ENCODE measurements around the gene EZR.

The EZR gene

GRCh38 chr6:158762787-158763433 lies 56.3 kb downstream of the EZR start:
- Histone ChIP-seq H3K36me3 (ENCODE audit: control insufficient read depth in 5 of 5, insufficient read depth in 5 of 5, low read length in 5 of 5) (peaks cover 3 to 52% (median 36%) of the 10 kb centered on the region in 5 donors), H3K4me3 (ENCODE audit: low read depth in 1 of 5, low read length in 5 of 5) (no peak overlapping the region), H3K27me3 (ENCODE audit: control insufficient read depth in 5 of 5, insufficient read depth in 4 of 5, low read length in 5 of 5) (no peaks in the 10 kb centered on the region), H3K4me1 (ENCODE audit: control insufficient read depth in 5 of 5, insufficient read depth in 5 of 5, low read length in 5 of 5) (peaks cover 0 to 6% (median 4%) of the 10 kb centered on the region in 5 donors), H3K27ac (ENCODE audit: low read depth, low read length) (no peak overlapping the region), H3K9ac (ENCODE audit: low read length in 5 of 5) (no peak overlapping the region), H3K9me3 (ENCODE audit: control insufficient read depth in 5 of 5, low read length in 5 of 5) (no peaks in the 10 kb centered on the region)

GRCh38 chr6:158761746-158762145 lies 57.4 kb downstream of the EZR start:
- H3K27me3 ChIP-seq (ENCODE audit: control insufficient read depth in 5 of 5, insufficient read depth in 4 of 5, low read length in 5 of 5): no peaks in the 10 kb centered on the region
- H3K4me3 ChIP-seq (ENCODE audit: low read depth in 1 of 5, low read length in 5 of 5): no peak overlapping the region
- no peak overlapping the region for H3K9ac ChIP-seq (ENCODE audit: low read length in 5 of 5)
- H3K9me3 ChIP-seq (ENCODE audit: control insufficient read depth in 5 of 5, low read length in 5 of 5): no peaks in the 10 kb centered on the region
- H3K27ac ChIP-seq (ENCODE audit: low read depth, low read length): no peak overlapping the region
- peaks cover 3 to 44% (median 25%) of the 10 kb centered on the region in 5 donors for H3K36me3 ChIP-seq (ENCODE audit: control insufficient read depth in 5 of 5, insufficient read depth in 5 of 5, low read length in 5 of 5)
- H3K4me1 ChIP-seq (ENCODE audit: control insufficient read depth in 5 of 5, insufficient read depth in 5 of 5, low read length in 5 of 5): peaks cover 0 to 4% (median 1%) of the 10 kb centered on the region in 5 donors

- Histone ChIP-seq H3K4me1 (ENCODE audit: control insufficient read depth in 5 of 5, insufficient read depth in 5 of 5, low read length in 5 of 5) (no peaks in the 10 kb centered on the region), H3K27me3 (ENCODE audit: control insufficient read depth in 5 of 5, insufficient read depth in 4 of 5, low read length in 5 of 5) (no peaks in the 10 kb centered on the region), H3K27ac (ENCODE audit: low read depth, low read length) (no peak overlapping the region), H3K9ac (ENCODE audit: low read length in 5 of 5) (no peak overlapping the region), H3K36me3 (ENCODE audit: control insufficient read depth in 5 of 5, insufficient read depth in 5 of 5, low read length in 5 of 5) (peaks cover 3 to 35% (median 22%) of the 10 kb centered on the region in 5 donors), H3K9me3 (ENCODE audit: control insufficient read depth in 5 of 5, low read length in 5 of 5) (no peaks in the 10 kb centered on the region), H3K4me3 (ENCODE audit: low read depth in 1 of 5, low read length in 5 of 5) (no peak overlapping the region)
Observed at GRCh38 chr6:158760618-158761250, 58.4 kb downstream of the EZR start.

- Histone ChIP-seq H3K27ac (ENCODE audit: low read depth, low read length) (no peak overlapping the region), H3K4me3 (ENCODE audit: low read depth in 1 of 5, low read length in 5 of 5) (no peak overlapping the region), H3K36me3 (ENCODE audit: control insufficient read depth in 5 of 5, insufficient read depth in 5 of 5, low read length in 5 of 5) (peaks cover 3 to 34% (median 21%) of the 10 kb centered on the region in 5 donors)
Observed at GRCh38 chr6:158759966-158760617, 59.1 kb downstream of the EZR start.

GRCh38 chr6:158758941-158759479 lies 60.2 kb downstream of the EZR start:
- no peaks in the 10 kb centered on the region for H3K9me3 ChIP-seq (ENCODE audit: control insufficient read depth in 5 of 5, low read length in 5 of 5)
- no peak overlapping the region for H3K27ac ChIP-seq (ENCODE audit: low read depth, low read length)
- no peaks in the 10 kb centered on the region for H3K27me3 ChIP-seq (ENCODE audit: control insufficient read depth in 5 of 5, insufficient read depth in 4 of 5, low read length in 5 of 5)
- H3K4me3 ChIP-seq (ENCODE audit: low read depth in 1 of 5, low read length in 5 of 5): no peak overlapping the region
- no peaks in the 10 kb centered on the region for H3K4me1 ChIP-seq (ENCODE audit: control insufficient read depth in 5 of 5, insufficient read depth in 5 of 5, low read length in 5 of 5)
- no peak overlapping the region for H3K9ac ChIP-seq (ENCODE audit: low read length in 5 of 5)
- peaks cover 3 to 24% (median 12%) of the 10 kb centered on the region in 5 donors for H3K36me3 ChIP-seq (ENCODE audit: control insufficient read depth in 5 of 5, insufficient read depth in 5 of 5, low read length in 5 of 5)

More at GRCh38 chr6:158759966-158760617, 59.1 kb downstream of the EZR start:
- Histone ChIP-seq H3K4me1 (ENCODE audit: control insufficient read depth in 5 of 5, insufficient read depth in 5 of 5, low read length in 5 of 5) (no peaks in the 10 kb centered on the region), H3K9ac (ENCODE audit: low read length in 5 of 5) (no peak overlapping the region), H3K9me3 (ENCODE audit: control insufficient read depth in 5 of 5, low read length in 5 of 5) (no peaks in the 10 kb centered on the region), H3K27me3 (ENCODE audit: control insufficient read depth in 5 of 5, insufficient read depth in 4 of 5, low read length in 5 of 5) (no peaks in the 10 kb centered on the region)

- Histone ChIP-seq H3K9ac (ENCODE audit: low read length in 5 of 5) (no peak overlapping the region), H3K9me3 (ENCODE audit: control insufficient read depth in 5 of 5, low read length in 5 of 5) (no peaks in the 10 kb centered on the region), H3K27ac (ENCODE audit: low read depth, low read length) (no peak overlapping the region), H3K4me3 (ENCODE audit: low read depth in 1 of 5, low read length in 5 of 5) (no peak overlapping the region), H3K27me3 (ENCODE audit: control insufficient read depth in 5 of 5, insufficient read depth in 4 of 5, low read length in 5 of 5) (no peaks in the 10 kb centered on the region), H3K4me1 (ENCODE audit: control insufficient read depth in 5 of 5, insufficient read depth in 5 of 5, low read length in 5 of 5) (no peaks in the 10 kb centered on the region), H3K36me3 (ENCODE audit: control insufficient read depth in 5 of 5, insufficient read depth in 5 of 5, low read length in 5 of 5) (peaks cover 3 to 23% (median 12%) of the 10 kb centered on the region in 5 donors)
Observed at GRCh38 chr6:158758451-158758860, 60.7 kb downstream of the EZR start.

- Histone ChIP-seq H3K9me3 (ENCODE audit: control insufficient read depth in 5 of 5, low read length in 5 of 5) (no peaks in the 10 kb centered on the region), H3K27ac (ENCODE audit: low read depth, low read length) (no peak overlapping the region), H3K4me1 (ENCODE audit: control insufficient read depth in 5 of 5, insufficient read depth in 5 of 5, low read length in 5 of 5) (no peaks in the 10 kb centered on the region), H3K36me3 (ENCODE audit: control insufficient read depth in 5 of 5, insufficient read depth in 5 of 5, low read length in 5 of 5) (peaks cover 3 to 19% (median 7%) of the 10 kb centered on the region in 5 donors), H3K4me3 (ENCODE audit: low read depth in 1 of 5, low read length in 5 of 5) (no peak overlapping the region), H3K9ac (ENCODE audit: low read length in 5 of 5) (no peak overlapping the region), H3K27me3 (ENCODE audit: control insufficient read depth in 5 of 5, insufficient read depth in 4 of 5, low read length in 5 of 5) (no peaks in the 10 kb centered on the region)
Observed at GRCh38 chr6:158757753-158758090, 61.4 kb downstream of the EZR start.

- H3K9ac ChIP-seq (ENCODE audit: low read length in 5 of 5): no peak overlapping the region
- no peaks in the 10 kb centered on the region for H3K9me3 ChIP-seq (ENCODE audit: control insufficient read depth in 5 of 5, low read length in 5 of 5)
- H3K4me1 ChIP-seq (ENCODE audit: control insufficient read depth in 5 of 5, insufficient read depth in 5 of 5, low read length in 5 of 5): no peaks in the 10 kb centered on the region
- no peak overlapping the region for H3K27ac ChIP-seq (ENCODE audit: low read depth, low read length)
- H3K27me3 ChIP-seq (ENCODE audit: control insufficient read depth in 5 of 5, insufficient read depth in 4 of 5, low read length in 5 of 5): no peaks in the 10 kb centered on the region
- H3K36me3 ChIP-seq (ENCODE audit: control insufficient read depth in 5 of 5, insufficient read depth in 5 of 5, low read length in 5 of 5): peaks cover 2 to 16% (median 7%) of the 10 kb centered on the region in 5 donors
- H3K4me3 ChIP-seq (ENCODE audit: low read depth in 1 of 5, low read length in 5 of 5): no peak overlapping the region
Observed at GRCh38 chr6:158756977-158757752, 62.0 kb downstream of the EZR start.

GRCh38 chr6:158756126-158756525 lies 63.0 kb downstream of the EZR start:
- Histone ChIP-seq H3K36me3 (ENCODE audit: control insufficient read depth in 5 of 5, insufficient read depth in 5 of 5, low read length in 5 of 5) (peaks cover 3 to 19% (median 5%) of the 10 kb centered on the region in 5 donors), H3K27me3 (ENCODE audit: control insufficient read depth in 5 of 5, insufficient read depth in 4 of 5, low read length in 5 of 5) (no peaks in the 10 kb centered on the region), H3K4me1 (ENCODE audit: control insufficient read depth in 5 of 5, insufficient read depth in 5 of 5, low read length in 5 of 5) (no peaks in the 10 kb centered on the region), H3K9me3 (ENCODE audit: control insufficient read depth in 5 of 5, low read length in 5 of 5) (no peaks in the 10 kb centered on the region), H3K4me3 (ENCODE audit: low read depth in 1 of 5, low read length in 5 of 5) (no peak overlapping the region), H3K27ac (ENCODE audit: low read depth, low read length) (no peak overlapping the region), H3K9ac (ENCODE audit: low read length in 5 of 5) (no peak overlapping the region)

Measured in subcutaneous abdominal adipose tissue (tissue), 5 donors.